ENCODE results near the gene COL2A1. TPM values are rescaled to one million over a fixed set of nuclear protein-coding genes. Genes with fewer than 3 reads are reported as not detected.
A peak's percentile ranks its signal among the peaks of the same experiment; 100 is the strongest.

COL2A1 gene
- total RNA-seq, 2 experiments from 2014 or later = 0.34 TPM; not detected in 1

DNA sequence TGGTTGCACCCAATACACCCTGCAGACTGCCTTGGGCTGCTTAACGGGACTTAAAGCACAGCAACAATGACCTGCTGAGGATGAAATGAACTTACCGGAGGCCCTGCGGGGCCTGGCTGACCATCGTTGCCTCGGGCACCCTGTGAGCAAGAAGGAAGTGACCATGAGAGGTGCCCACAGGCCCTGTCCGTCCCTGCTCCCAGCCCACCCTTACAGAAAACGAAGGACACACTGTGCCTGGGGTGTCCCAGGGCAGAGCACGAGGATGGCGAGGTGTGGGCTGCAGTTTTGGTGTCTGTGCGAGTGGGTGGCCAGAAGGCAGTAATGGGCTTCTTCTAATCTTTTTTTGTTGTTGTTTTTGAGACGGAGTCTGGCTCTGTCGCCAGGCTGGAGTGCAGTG, 14.6 kb downstream of the COL2A1 start:
- CTCF ChIA-PET = interaction anchor here (1.2 to 1.5 kb wide), 4 partner anchors 21 to 113 kb away, joined by 3 to 4 read pairs (median 3); no protein-coding TSS in a partner anchor
- Mint-ChIP-seq H3K4me1 (ENCODE audit: low read depth) (peaks cover 22% of the 10 kb centered on the region), H3K27ac (peak overlapping the region; percentile 75), H3K36me3 (ENCODE audit: low read depth) (no peaks in the 10 kb centered on the region), H3K27me3 (peaks cover 16% of the 10 kb centered on the region), H3K9me3 (no peaks in the 10 kb centered on the region), H3K4me3 (no peak overlapping the region)
- DNase-seq = no peak
- TF ChIP-seq CTCF (IDR thresholded peaks at IDR 0.05) = no peak
- intact Hi-C loops (cut with micrococcal nuclease) = no loop called here
- POLR2A ChIA-PET = interaction anchor here (0.6 kb wide), 1 partner anchor 185 kb away, joined by 3 read pairs; no protein-coding TSS in a partner anchor
- ATAC-seq = no peak

- CTCF ChIA-PET = interaction anchor here (0.9 to 1.3 kb wide), 3 partner anchors 22 to 39 kb away, joined by 3 to 4 read pairs (median 3); partner anchors contain the start of gene TMEM106C
- no peak overlapping the region for H3K4me3 Mint-ChIP-seq
- intact Hi-C loops (cut with micrococcal nuclease) = no loop called here
- DNase-seq = no peak
- H3K4me1 Mint-ChIP-seq (ENCODE audit: low read depth) = peaks cover 22% of the 10 kb centered on the region
- no peak overlapping the region for H3K27ac Mint-ChIP-seq
- H3K27me3 Mint-ChIP-seq = peaks cover 13% of the 10 kb centered on the region
- POLR2A ChIA-PET = no interaction called here
- ATAC-seq = no peak
- TF ChIP-seq CTCF (IDR thresholded peaks at IDR 0.05) = no peak
- no peaks in the 10 kb centered on the region for H3K9me3 Mint-ChIP-seq
- H3K36me3 Mint-ChIP-seq (ENCODE audit: low read depth) = no peaks in the 10 kb centered on the region
These were observed 15.3 kb downstream of the COL2A1 start for GRCh38 chr12:47989023-47989417.

GRCh38 chr12:47988073-47989022, 15.9 kb downstream of the COL2A1 start:
- no peak for DNase-seq
- H3K36me3 Mint-ChIP-seq (ENCODE audit: low read depth) = no peaks in the 10 kb centered on the region
- intact Hi-C loops (cut with micrococcal nuclease) = no loop called here
- H3K4me3 Mint-ChIP-seq = no peak overlapping the region
- H3K27ac Mint-ChIP-seq = no peak overlapping the region
- POLR2A ChIA-PET = interaction anchor here (0.9 kb wide), 1 partner anchor 22 kb away, joined by 3 read pairs; no protein-coding TSS in a partner anchor
- TF ChIP-seq CTCF (IDR thresholded peaks at IDR 0.05) = no peak
- peaks cover 22% of the 10 kb centered on the region for H3K4me1 Mint-ChIP-seq (ENCODE audit: low read depth)
- CTCF ChIA-PET = interaction anchor here (0.9 to 1.3 kb wide), 2 partner anchors 25 to 39 kb away, joined by 3 to 4 read pairs; partner anchors contain the start of gene TMEM106C
- no peaks in the 10 kb centered on the region for H3K9me3 Mint-ChIP-seq
- no peak for ATAC-seq
- peaks cover 13% of the 10 kb centered on the region for H3K27me3 Mint-ChIP-seq

DNA sequence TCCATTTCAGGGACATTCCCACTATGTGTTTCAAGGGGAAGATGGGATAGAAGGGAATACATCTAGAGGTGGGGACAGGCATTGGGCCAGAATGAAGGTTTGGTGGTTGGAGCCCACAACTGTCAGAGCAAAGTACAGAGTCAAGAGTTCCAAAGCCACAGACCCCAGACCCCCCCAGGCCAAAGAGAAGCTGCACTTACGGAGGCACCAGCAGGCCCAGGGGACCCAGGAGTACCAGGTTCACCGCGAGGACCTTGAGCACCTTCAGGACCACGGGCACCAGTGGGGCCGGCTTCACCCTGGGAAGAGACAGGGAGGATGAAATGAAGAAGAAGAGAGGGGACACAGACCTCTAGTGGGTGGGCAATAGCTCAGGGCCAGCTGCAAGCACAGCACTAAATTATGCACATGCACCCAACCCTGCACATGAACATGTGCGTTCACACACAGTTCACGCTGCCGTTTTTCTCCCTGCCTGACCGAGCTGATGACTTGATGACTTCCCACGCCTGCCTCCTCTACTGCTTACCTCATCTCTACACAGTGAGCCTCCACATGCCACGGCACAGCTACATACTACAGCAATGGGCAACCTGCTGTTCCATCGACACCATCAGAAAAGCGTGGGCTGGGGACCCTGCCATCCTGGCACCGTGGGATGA, 16.7 kb downstream of the COL2A1 start:
- Mint-ChIP-seq H3K4me1 (ENCODE audit: low read depth) (peaks cover 22% of the 10 kb centered on the region), H3K9me3 (no peaks in the 10 kb centered on the region), H3K27me3 (peaks cover 10% of the 10 kb centered on the region), H3K27ac (no peak overlapping the region), H3K36me3 (ENCODE audit: low read depth) (no peaks in the 10 kb centered on the region), H3K4me3 (no peak overlapping the region)
- DNase-seq = no peak
- no peak for TF ChIP-seq CTCF (IDR thresholded peaks at IDR 0.05)
- CTCF ChIA-PET = interaction anchor here (1.3 kb wide), 1 partner anchor 38 kb away, joined by 4 read pairs; no protein-coding TSS in a partner anchor
- no peak for ATAC-seq
- POLR2A ChIA-PET = interaction anchor here (0.9 kb wide), 1 partner anchor 21 kb away, joined by 3 read pairs; no protein-coding TSS in a partner anchor
- intact Hi-C loops (cut with micrococcal nuclease) = no loop called here
